Measurements from ENCODE around the gene HIC2. TPM values are rescaled to one million over a fixed set of nuclear protein-coding genes. Genes with fewer than 3 reads are reported as not detected.
"Not testable (repeated sequence)": the region's sequence is repeated elsewhere in the genome, so short reads cannot be mapped to it uniquely, and the experiment has no call there.

The HIC2 gene
- total RNA-seq, 4 donors from 2014 or later = 3.3 to 5.2 (median 4.6) TPM

GRCh38 chr22:21468194-21469096 is 51.3 kb downstream of the HIC2 start:
- Histone ChIP-seq H3K4me3 (peak overlapping the region; percentile 19 to 63 (median 46)), H3K27ac (peak overlapping the region; percentile 66 to 82 (median 80))
- H3K27me3 ChIP-seq; DNase-seq; H3K36me3 ChIP-seq; intact Hi-C loops (cut with DNase I); H3K9me3 ChIP-seq; H3K4me1 ChIP-seq: not testable (repeated sequence)
- no CpG with 5 or more reads among the region's 60 CpGs for WGBS, 2 donors

- intact Hi-C loops (cut with DNase I); H3K36me3 ChIP-seq; H3K27ac ChIP-seq; H3K4me1 ChIP-seq; DNase-seq; H3K27me3 ChIP-seq; H3K9me3 ChIP-seq: not testable (repeated sequence)
- H3K4me3 ChIP-seq = peak overlapping the region in 1 of 4 donors; percentile 30
- WGBS, 2 donors = no CpG with 5 or more reads among the region's 87 CpGs
- peak in 1 of 6 experiments; percentile 6 for TF ChIP-seq CTCF (IDR thresholded peaks at IDR 0.05)
Observed at GRCh38 chr22:21469097-21469994, 52.2 kb downstream of the HIC2 start.

GRCh38 chr22:21472984-21473383 is 55.8 kb downstream of the HIC2 start:
- H3K4me1 ChIP-seq; DNase-seq; H3K27ac ChIP-seq; H3K36me3 ChIP-seq; H3K9me3 ChIP-seq; intact Hi-C loops (cut with DNase I); H3K4me3 ChIP-seq; H3K27me3 ChIP-seq: not testable (repeated sequence)
- no CpG with 5 or more reads among the region's 11 CpGs for WGBS, 2 donors

- H3K36me3 ChIP-seq; H3K4me1 ChIP-seq; H3K9me3 ChIP-seq; H3K27ac ChIP-seq; H3K4me3 ChIP-seq; H3K27me3 ChIP-seq; DNase-seq; intact Hi-C loops (cut with DNase I): not testable (repeated sequence)
- WGBS, 2 donors = no CpG with 5 or more reads among the region's 13 CpGs
Observed at GRCh38 chr22:21473664-21474063, 56.5 kb downstream of the HIC2 start.

GRCh38 chr22:21484039-21484438 is 66.9 kb downstream of the HIC2 start:
- H3K36me3 ChIP-seq; H3K27ac ChIP-seq; H3K4me3 ChIP-seq; H3K9me3 ChIP-seq; DNase-seq; H3K27me3 ChIP-seq; intact Hi-C loops (cut with DNase I); H3K4me1 ChIP-seq: not testable (repeated sequence)
- WGBS, 2 donors = no CpG with 5 or more reads among the region's 14 CpGs

GRCh38 chr22:21487723-21488122 is 70.6 kb downstream of the HIC2 start:
- H3K9me3 ChIP-seq; intact Hi-C loops (cut with DNase I); H3K27ac ChIP-seq; DNase-seq; H3K36me3 ChIP-seq; H3K4me3 ChIP-seq; H3K27me3 ChIP-seq; H3K4me1 ChIP-seq: not testable (repeated sequence)
- WGBS, 2 donors = no CpG with 5 or more reads among the region's 17 CpGs

GRCh38 chr22:21489149-21489680 is 72.0 kb downstream of the HIC2 start:
- no CpG with 5 or more reads among the region's 11 CpGs for WGBS, 2 donors
- DNase-seq; H3K27ac ChIP-seq; intact Hi-C loops (cut with DNase I); H3K4me3 ChIP-seq; H3K36me3 ChIP-seq; H3K4me1 ChIP-seq; H3K27me3 ChIP-seq; H3K9me3 ChIP-seq: not testable (repeated sequence)

- no CpG with 5 or more reads among the region's 6 CpGs for WGBS, 2 donors
- DNase-seq; intact Hi-C loops (cut with DNase I); H3K27me3 ChIP-seq; H3K4me3 ChIP-seq; H3K36me3 ChIP-seq; H3K27ac ChIP-seq; H3K4me1 ChIP-seq; H3K9me3 ChIP-seq: not testable (repeated sequence)
Observed at GRCh38 chr22:21490556-21490955, 73.4 kb downstream of the HIC2 start.

- intact Hi-C loops (cut with DNase I); H3K4me3 ChIP-seq; H3K9me3 ChIP-seq; H3K27ac ChIP-seq; H3K27me3 ChIP-seq; H3K4me1 ChIP-seq; DNase-seq; H3K36me3 ChIP-seq: not testable (repeated sequence)
- no CpG with 5 or more reads among the region's 8 CpGs for WGBS, 2 donors
Observed at GRCh38 chr22:21492271-21492670, 75.1 kb downstream of the HIC2 start.

- H3K4me1 ChIP-seq; H3K9me3 ChIP-seq; intact Hi-C loops (cut with DNase I); H3K36me3 ChIP-seq; H3K27ac ChIP-seq; H3K27me3 ChIP-seq; DNase-seq; H3K4me3 ChIP-seq: not testable (repeated sequence)
- no CpG with 5 or more reads among the region's 23 CpGs for WGBS, 2 donors
Observed at GRCh38 chr22:21493789-21494782, 76.9 kb downstream of the HIC2 start.

GRCh38 chr22:21497984-21498383 is 80.8 kb downstream of the HIC2 start:
- DNase-seq; intact Hi-C loops (cut with DNase I): not testable (repeated sequence)
- WGBS, 2 donors = no CpG with 5 or more reads among the region's 4 CpGs

More at GRCh38 chr22:21497984-21498383, 80.8 kb downstream of the HIC2 start:
- not testable (repeated sequence) for H3K4me1 ChIP-seq, H3K27me3 ChIP-seq, H3K4me3 ChIP-seq, H3K36me3 ChIP-seq, H3K9me3 ChIP-seq, H3K27ac ChIP-seq

Measured in esophagus squamous epithelium (tissue), 5 donors.